ENCODE results near the gene FGF21.

- TF ChIP-seq POLR2A (IDR thresholded peaks at IDR 0.05; ENCODE audit: low read length): no peak
- TF ChIP-seq, protein P1, sequence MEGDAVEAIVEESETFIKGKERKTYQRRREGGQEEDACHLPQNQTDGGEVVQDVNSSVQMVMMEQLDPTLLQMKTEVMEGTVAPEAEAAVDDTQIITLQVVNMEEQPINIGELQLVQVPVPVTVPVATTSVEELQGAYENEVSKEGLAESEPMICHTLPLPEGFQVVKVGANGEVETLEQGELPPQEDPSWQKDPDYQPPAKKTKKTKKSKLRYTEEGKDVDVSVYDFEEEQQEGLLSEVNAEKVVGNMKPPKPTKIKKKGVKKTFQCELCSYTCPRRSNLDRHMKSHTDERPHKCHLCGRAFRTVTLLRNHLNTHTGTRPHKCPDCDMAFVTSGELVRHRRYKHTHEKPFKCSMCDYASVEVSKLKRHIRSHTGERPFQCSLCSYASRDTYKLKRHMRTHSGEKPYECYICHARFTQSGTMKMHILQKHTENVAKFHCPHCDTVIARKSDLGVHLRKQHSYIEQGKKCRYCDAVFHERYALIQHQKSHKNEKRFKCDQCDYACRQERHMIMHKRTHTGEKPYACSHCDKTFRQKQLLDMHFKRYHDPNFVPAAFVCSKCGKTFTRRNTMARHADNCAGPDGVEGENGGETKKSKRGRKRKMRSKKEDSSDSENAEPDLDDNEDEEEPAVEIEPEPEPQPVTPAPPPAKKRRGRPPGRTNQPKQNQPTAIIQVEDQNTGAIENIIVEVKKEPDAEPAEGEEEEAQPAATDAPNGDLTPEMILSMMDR (IDR thresholded peaks at IDR 0.05): no peak
- TF ChIP-seq POLR2AphosphoS2 (conservative IDR thresholded peaks at IDR 0.05; ENCODE audit: low read length): no peak
- TF ChIP-seq KDM5A (IDR thresholded peaks at IDR 0.05): no peak
- no peak for TF ChIP-seq KDM1A (IDR thresholded peaks at IDR 0.05; ENCODE audit: low read depth)
- no peak for TF ChIP-seq HDAC2 (IDR thresholded peaks at IDR 0.05)
- no peak for TF ChIP-seq SMC3 (IDR thresholded peaks at IDR 0.05)
- no peak for TF ChIP-seq REST (IDR thresholded peaks at IDR 0.05)
- no peak for TF ChIP-seq MAFK (IDR thresholded peaks at IDR 0.05; ENCODE audit: partially characterized antibody)
Observed at GRCh38 chr19:48806518-48806817, 51.1 kb downstream of the FGF21 start.

Data from A549 (cell line).